Right kidney (tissue), 1 donor: ENCODE measurements around the gene CLSTN1.
"Not testable (repeated sequence)": the region's sequence is repeated elsewhere in the genome, so short reads cannot be mapped to it uniquely, and the experiment has no call there.

Experiments used
- DNase-seq: peaks from one replicate; pipeline ENCODE4 v3.0.0-alpha.2; 2016

Gene CLSTN1

GRCh38 chr1:9764550-9764949, 59.2 kb downstream of the CLSTN1 start:
- no peak for DNase-seq

GRCh38 chr1:9763914-9764313, 59.9 kb downstream of the CLSTN1 start:
- no peak for DNase-seq

DNA sequence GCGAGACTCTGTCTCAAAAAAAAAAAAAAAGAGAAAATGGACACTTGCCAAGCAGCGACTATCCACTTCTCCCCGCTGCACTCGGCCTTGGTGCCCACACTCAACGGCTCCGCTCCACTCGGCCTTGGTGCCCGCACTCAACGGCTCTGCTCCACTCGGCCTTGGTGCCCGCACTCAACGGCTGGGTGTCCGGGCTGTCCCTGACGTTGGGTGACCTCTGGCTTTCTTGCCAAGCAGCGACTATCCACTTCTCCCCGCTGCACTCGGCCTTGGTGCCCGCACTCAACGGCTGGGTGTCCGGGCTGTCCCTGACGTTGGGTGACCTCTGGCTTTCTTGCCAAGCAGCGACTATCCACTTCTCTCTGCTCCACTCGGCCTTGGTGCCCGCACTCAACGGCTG, 61.3 kb downstream of the CLSTN1 start:
- not testable (repeated sequence) for DNase-seq

DNA sequence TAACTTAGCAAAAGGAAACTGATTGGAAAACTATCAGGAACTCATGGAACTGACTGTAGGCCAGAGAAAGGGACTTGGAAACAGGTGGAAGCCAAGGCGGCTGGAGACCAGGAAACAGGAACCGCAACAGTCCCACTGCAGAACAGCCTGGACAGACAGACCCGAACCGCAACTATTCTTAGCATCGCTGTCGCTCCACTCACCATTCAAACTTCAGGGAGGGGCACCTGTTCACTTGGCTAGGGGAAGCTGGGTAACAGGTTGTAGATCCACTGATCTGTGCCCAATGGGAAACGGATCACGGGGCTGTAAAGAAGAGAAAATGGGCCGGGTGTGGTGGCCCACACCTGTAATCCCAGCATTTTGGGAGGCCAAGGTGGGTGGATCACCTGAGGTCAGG, 61.9 kb downstream of the CLSTN1 start:
- DNase-seq, result no peak

DNA sequence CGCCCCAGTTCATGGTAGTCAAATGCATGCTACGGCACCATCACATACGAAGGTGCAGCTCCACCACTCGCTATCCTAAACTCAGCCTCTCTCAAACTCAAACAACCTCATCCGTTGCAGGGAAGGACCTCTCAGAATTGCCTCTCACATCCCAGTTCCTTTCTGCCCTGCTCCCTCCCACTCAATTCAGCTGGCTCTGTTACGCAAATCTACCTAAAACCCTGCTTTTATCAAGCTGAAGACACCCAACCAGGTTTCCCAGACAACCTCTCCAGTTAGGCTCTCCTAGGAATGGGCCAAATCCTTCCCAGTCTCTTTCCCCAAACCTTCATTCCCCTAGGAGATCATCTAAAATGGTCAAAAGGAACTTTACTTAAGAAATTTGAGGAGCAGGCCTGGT, 62.9 kb downstream of the CLSTN1 start:
- no peak for DNase-seq

- DNase-seq, result no peak
Measured at GRCh38 chr1:9759939-9760338, 63.8 kb downstream of the CLSTN1 start.

GRCh38 chr1:9758559-9759121, 65.1 kb downstream of the CLSTN1 start:
- DNase-seq, result no peak

DNA sequence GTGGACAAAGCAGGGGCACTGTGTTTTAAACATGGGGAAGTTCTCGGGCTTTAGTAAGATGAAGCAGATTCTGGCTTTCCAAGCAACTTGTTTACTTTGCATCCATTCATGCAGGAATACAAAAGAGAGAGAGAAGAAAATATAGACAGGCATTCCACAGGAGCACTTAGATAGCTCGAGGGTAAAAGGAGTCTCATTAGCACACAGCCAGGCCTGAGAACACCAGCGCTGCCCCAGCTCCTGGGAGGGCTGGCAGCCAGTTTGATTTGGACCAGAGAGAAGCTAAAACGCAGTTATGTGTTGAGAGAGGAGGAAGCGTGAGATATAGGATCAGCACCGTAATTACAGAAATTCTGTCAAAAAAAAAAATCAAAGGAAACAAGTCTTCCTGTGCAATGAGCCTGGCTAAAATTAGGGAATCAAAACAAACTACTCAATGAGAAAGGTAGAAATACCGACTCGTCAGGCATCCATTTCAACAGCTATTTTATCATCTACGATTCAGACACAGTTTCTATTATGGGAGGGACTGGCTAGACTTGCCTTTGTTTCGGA, 68.2 kb downstream of the CLSTN1 start:
- no peak for DNase-seq

DNA sequence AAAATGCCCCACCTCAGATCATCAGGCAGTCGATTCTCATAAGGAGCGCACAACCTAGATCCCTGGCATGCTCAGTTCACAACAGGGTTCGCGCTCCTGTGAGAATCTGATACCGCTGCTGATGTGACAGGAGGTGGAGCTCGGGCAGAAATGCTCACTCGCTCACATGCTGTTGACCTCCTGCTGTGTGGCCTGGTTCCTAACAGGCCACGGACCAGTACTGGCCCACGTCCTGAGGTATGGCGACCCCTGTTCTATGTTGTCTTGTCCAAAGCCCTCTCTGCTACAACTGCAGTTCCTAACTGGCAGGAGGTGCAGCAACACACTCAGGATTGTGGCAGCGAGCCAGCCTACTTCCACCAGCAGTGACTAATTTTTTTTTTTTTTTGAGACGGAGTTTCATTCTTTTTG, 70.6 kb downstream of the CLSTN1 start:
- no peak for DNase-seq

- DNase-seq, result no peak
Measured at GRCh38 chr1:9751971-9752370, 71.8 kb downstream of the CLSTN1 start.

- DNase-seq, result no peak
Measured at GRCh38 chr1:9749361-9749760, 74.4 kb downstream of the CLSTN1 start.

GRCh38 chr1:9748391-9748790, 75.4 kb downstream of the CLSTN1 start:
- not testable (repeated sequence) for DNase-seq

DNA sequence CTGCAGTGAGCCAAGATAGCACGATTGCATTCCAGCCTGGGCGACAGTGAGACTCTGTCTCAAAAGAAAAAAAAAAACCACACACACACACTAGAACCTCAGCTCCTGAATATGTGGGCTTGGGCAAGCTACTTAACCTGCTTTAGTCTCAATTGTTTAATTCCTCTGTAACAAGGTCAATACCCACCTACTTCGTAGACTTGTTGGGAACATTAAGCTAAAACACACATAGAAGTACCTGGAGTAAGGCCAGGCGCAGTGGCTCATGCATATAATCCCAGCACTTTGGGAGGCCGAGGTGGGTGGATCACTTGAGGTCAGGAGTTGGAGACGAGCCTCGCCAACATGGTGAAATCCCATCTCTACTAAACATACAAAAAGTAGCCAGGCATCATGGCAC, 77.1 kb downstream of the CLSTN1 start:
- DNase-seq, result no peak

GRCh38 chr1:9746211-9746610, 77.6 kb downstream of the CLSTN1 start:
- no peak for DNase-seq

DNA sequence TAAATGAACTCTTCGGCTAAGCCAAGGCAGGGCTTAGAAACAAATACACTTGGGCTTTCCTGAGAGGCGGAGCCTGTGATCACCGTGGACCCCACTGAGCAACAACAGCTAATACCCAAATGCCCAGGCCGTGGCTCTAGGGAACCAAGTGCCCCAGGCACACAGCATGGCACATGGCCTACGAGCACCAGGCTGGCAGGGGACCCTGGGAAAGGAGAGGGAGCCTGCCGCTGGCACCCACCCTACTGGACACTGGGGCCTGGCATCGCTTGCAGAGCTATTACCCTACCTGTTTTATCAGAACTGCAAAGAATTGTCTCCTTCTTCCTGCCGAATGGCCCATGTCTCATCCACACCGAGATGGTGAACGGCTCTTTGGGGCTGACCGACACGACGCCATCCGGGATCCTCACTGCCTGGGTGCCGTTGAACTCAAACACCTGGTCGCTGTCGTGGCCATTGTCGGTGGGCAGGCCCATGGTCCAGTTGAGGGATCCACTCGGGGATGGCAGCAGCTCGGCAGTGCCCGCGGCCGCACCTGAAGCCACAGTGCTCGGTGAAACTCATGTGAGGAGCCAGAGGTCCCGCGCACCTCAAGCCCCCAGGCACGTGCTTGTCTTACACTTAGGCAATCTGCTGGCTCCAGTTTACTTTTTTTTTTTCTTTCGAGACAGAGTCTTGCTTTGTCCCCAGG, 79.5 kb downstream of the CLSTN1 start:
- no peak for DNase-seq

DNA sequence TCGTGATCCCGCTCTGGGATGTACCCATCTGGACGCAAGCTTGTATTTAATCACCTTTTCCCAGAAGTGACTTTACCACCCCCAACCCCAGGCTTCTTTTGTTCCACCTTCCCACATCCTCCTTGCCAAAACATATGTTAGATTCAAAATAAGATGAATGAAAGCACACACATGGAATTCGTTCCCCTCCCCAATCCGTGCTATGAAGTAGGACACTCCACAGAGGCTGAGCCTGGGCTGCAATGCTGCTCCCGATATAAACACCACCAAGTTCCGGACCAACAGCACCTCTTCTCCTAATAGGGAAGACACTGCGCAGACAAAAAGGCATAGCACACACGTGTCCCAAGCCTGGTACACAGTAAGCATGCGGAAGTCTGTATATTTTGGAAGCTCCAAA, 86.1 kb downstream of the CLSTN1 start:
- no peak for DNase-seq

- DNase-seq, result no peak
Measured at GRCh38 chr1:9737057-9737456, 86.7 kb downstream of the CLSTN1 start.

- no peak for DNase-seq
Measured at GRCh38 chr1:9736241-9736640, 87.5 kb downstream of the CLSTN1 start.

DNA sequence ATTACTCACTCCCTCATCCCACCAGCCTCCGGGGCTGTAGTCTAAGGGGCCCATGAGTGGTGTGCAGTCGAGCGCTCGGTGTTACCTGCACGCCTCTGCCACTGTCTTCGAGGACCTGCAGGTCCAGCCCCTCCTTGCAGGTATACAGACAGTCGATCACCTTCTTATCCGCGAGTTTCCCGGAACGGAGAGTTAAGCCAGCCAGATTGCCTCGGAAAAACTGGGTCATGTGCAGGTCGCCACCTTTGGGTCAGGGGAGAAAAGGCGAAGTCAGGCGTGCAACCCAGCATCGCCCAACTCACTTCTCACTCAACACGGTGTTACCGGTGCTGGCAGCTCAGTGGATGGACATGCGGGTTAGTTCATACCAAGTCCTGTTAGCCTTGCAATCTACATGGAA, 88.0 kb downstream of the CLSTN1 start:
- no peak for DNase-seq

DNA sequence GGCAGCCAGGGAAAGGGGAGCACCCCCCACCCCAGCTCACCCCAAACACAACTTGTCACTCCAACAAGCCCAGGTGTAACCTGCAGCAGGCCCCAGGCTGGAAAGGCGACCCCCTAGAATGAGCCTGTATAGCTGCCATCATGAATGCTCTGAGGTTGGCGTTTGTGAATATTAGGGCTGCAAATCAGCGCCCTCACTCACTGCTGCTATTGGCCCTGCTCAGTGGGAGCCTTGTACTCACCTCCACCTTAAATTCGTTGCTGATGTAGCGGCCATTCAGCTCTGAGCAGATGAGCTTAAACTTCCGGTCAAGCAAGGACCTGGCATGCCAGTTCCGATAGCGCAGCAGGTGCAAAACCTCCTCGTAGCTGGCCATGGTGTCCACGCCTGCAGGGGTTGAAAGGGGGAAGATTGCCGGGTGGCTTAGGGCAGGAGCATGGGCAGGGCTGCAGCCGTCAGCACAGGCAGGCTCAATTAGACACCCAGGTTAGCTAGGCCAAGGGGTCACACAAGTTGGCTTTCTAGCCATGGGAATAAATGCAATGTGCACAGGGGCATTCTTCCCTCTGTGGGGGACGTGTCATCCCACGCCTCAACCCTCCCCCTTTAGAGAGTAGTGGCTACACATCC, 90.5 kb downstream of the CLSTN1 start:
- no peak for DNase-seq

- no peak for DNase-seq
Measured at GRCh38 chr1:9732123-9732971, 91.4 kb downstream of the CLSTN1 start.

- no peak for DNase-seq
Measured at GRCh38 chr1:9731561-9731960, 92.2 kb downstream of the CLSTN1 start.

DNA sequence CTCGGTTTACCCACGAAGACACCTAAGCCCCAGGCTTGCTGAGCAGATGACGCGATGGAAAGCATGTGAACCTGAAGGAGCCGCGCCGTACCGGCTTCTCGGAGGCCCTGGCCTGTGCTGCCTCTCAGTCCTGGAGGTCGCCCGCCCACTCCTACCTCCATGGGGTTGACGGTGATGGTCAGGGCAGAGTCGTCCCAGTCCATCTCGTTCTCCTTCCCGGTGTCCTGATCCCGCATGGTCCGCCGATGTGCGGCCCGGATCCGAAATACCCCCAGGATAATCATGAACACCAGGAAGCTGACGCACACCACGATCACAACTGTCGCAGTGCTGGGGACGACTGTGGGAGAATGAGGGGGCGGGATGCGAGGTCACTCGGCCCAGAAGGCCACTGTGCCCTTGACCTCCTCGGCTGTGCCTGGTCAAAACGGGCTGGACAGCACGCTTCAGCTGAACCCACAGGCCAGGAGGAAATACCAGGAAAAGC, 92.7 kb downstream of the CLSTN1 start:
- DNase-seq, result no peak
